HEK293 (cell line): ENCODE data around the gene RAB3B.
A peak's percentile ranks its signal among the peaks of the same experiment; 100 is the strongest.
"Not testable (repeated sequence)": the region's sequence is repeated elsewhere in the genome, so short reads cannot be mapped to it uniquely, and the experiment has no call there.

Experiments used
- CTCF ChIA-PET: fragments of 350-600 bp; formaldehyde crosslinking; extraction: SDS; loops from one replicate; lab custom pipeline; 2021; ENCODE audit warnings: antibody characterized with exemption; lab: Yijun Ruan, JAX
- POLR2A ChIA-PET: fragments of 300-600 bp; formaldehyde crosslinking; extraction: SDS; loops from one replicate; lab custom pipeline; 2020; ENCODE audit warnings: antibody characterized with exemption, inconsistent platforms; lab: Yijun Ruan, JAX
- H3K27ac ChIP-seq: fragments of 200-500 bp; sonication (Bioruptor generic); 2 replicates; pipeline ENCODE4 v1.5.1; 2014; ENCODE audit warnings: low read depth, low read length, control low read depth, inconsistent platforms; ENCODE audit errors: extremely low read depth
- H3K36me3 ChIP-seq, 2 experiments: fragments of 200-500 bp in 1 of 2; sonication (Bioruptor generic) in 1 of 2; 1 replicate in 1 of 2; 2 replicates in 1 of 2; pipeline ENCODE4 v1.5.1; 2014 to 2017; ENCODE audit warnings: inconsistent platforms in 2 of 2, low read length in 2 of 2; ENCODE audit not compliant: control insufficient read depth in 2 of 2, insufficient read depth in 1 of 2
- H3K4me1 ChIP-seq: fragments of 200-500 bp; sonication (Bioruptor generic); 2 replicates; pipeline ENCODE4 v1.5.1; 2014; ENCODE audit warnings: mild to moderate bottlenecking, low read length, inconsistent platforms; ENCODE audit not compliant: control insufficient read depth, insufficient read depth
- H3K4me3 ChIP-seq: 2 replicates; pipeline ENCODE4 v1.5.1; 2011; ENCODE audit warnings: low read depth, mild to moderate bottlenecking, control low read depth, low read length, moderate library complexity
- H3K9me3 ChIP-seq: fragments of 200-500 bp; sonication (Bioruptor generic); 2 replicates; pipeline ENCODE4 v1.5.1; 2014; ENCODE audit warnings: low read depth, low read length, inconsistent platforms; ENCODE audit not compliant: control insufficient read depth, insufficient read depth
- AEBP2 ChIP-seq: fragments of 450-650 bp; formaldehyde crosslinking; IDR thresholded peaks from 2 replicates; pipeline ENCODE4 v1.5.1; 2016; ENCODE audit warnings: missing biosample characterization, missing genetic modification characterization, borderline replicate concordance
- GLI2 ChIP-seq: fragments of 450-650 bp; formaldehyde crosslinking; IDR thresholded peaks from 2 replicates; pipeline ENCODE4; 2017; ENCODE audit warnings: missing biosample characterization, missing genetic modification characterization, low read depth, borderline replicate concordance
- PRDM6 ChIP-seq: fragments of 450-650 bp; formaldehyde crosslinking; IDR thresholded peaks from 2 replicates; pipeline ENCODE4 v1.5.1; 2017; ENCODE audit warnings: missing biosample characterization, missing genetic modification characterization
- ZBTB1 ChIP-seq: fragments of 450-650 bp; formaldehyde crosslinking; IDR thresholded peaks from 2 replicates; pipeline ENCODE4 v1.5.1; 2016; ENCODE audit warnings: missing biosample characterization, missing genetic modification characterization
- ZFP3 ChIP-seq: fragments of 450-650 bp; formaldehyde crosslinking; IDR thresholded peaks from 2 replicates; pipeline ENCODE4 v1.5.1; 2016; ENCODE audit warnings: low read depth, missing biosample characterization, missing genetic modification characterization
- ZNF121 ChIP-seq: fragments of 450-650 bp; formaldehyde crosslinking; IDR thresholded peaks from 2 replicates; pipeline ENCODE4 v1.5.1; 2016; ENCODE audit warnings: missing biosample characterization, missing genetic modification characterization
- ZNF280D ChIP-seq: fragments of 450-650 bp; formaldehyde crosslinking; IDR thresholded peaks from 2 replicates; pipeline ENCODE4 v1.5.1; 2016; ENCODE audit warnings: missing biosample characterization, missing genetic modification characterization
- ZNF341 ChIP-seq: fragments of 450-650 bp; formaldehyde crosslinking; IDR thresholded peaks from 2 replicates; pipeline ENCODE4; 2016; ENCODE audit warnings: low read depth, missing biosample characterization, missing genetic modification characterization
- ZNF394 ChIP-seq: fragments of 450-650 bp; formaldehyde crosslinking; IDR thresholded peaks from 2 replicates; pipeline ENCODE4 v1.5.1; 2016; ENCODE audit warnings: missing biosample characterization, missing genetic modification characterization, mild to moderate bottlenecking, moderate library complexity, borderline replicate concordance
- ZNF433 ChIP-seq: fragments of 450-650 bp; formaldehyde crosslinking; IDR thresholded peaks from 2 replicates; pipeline ENCODE4 v1.5.1; 2016; ENCODE audit warnings: missing biosample characterization, missing genetic modification characterization, low read depth
- ZNF510 ChIP-seq: fragments of 450-650 bp; formaldehyde crosslinking; IDR thresholded peaks from 2 replicates; pipeline ENCODE4 v1.5.1; 2018; ENCODE audit warnings: mild to moderate bottlenecking, missing genetic modification characterization, missing biosample characterization; ENCODE audit not compliant: insufficient replicate concordance
- ZNF518A ChIP-seq: fragments of 450-650 bp; formaldehyde crosslinking; conservative IDR thresholded peaks from 2 replicates; pipeline ENCODE4 v1.5.1; 2016; ENCODE audit warnings: low read depth, missing biosample characterization, missing genetic modification characterization
- ZNF530 ChIP-seq: fragments of 450-650 bp; formaldehyde crosslinking; IDR thresholded peaks from 2 replicates; pipeline ENCODE4 v1.5.1; 2016; ENCODE audit warnings: low read depth, missing biosample characterization, missing genetic modification characterization
- ZNF555 ChIP-seq: fragments of 450-650 bp; formaldehyde crosslinking; conservative IDR thresholded peaks from 2 replicates; pipeline ENCODE4 v1.5.1; 2017; ENCODE audit warnings: missing biosample characterization, mild to moderate bottlenecking, missing genetic modification characterization, inconsistent platforms
- ZNF561 ChIP-seq: fragments of 450-650 bp; IDR thresholded peaks from 2 replicates; pipeline ENCODE4 v1.5.1; 2018; ENCODE audit warnings: missing biosample characterization, missing genetic modification characterization, borderline replicate concordance
- ZNF600 ChIP-seq: fragments of 450-650 bp; formaldehyde crosslinking; IDR thresholded peaks from 2 replicates; pipeline ENCODE4 v1.5.1; 2016; ENCODE audit warnings: missing biosample characterization, missing genetic modification characterization
- ZNF610 ChIP-seq: fragments of 450-650 bp; formaldehyde crosslinking; IDR thresholded peaks from 2 replicates; pipeline ENCODE4 v1.5.1; 2016; ENCODE audit warnings: missing biosample characterization, missing genetic modification characterization, borderline replicate concordance
- ZNF623 ChIP-seq: fragments of 450-650 bp; formaldehyde crosslinking; IDR thresholded peaks from 2 replicates; pipeline ENCODE4 v1.5.1; 2016; ENCODE audit warnings: missing biosample characterization, missing genetic modification characterization
- ZNF629 ChIP-seq: fragments of 450-650 bp; formaldehyde crosslinking; IDR thresholded peaks from 2 replicates; pipeline ENCODE4 v1.5.1; 2017; ENCODE audit warnings: missing biosample characterization, missing genetic modification characterization
- ZNF639 ChIP-seq: fragments of 450-650 bp; formaldehyde crosslinking; IDR thresholded peaks from 2 replicates; pipeline ENCODE4 v1.5.1; 2016; ENCODE audit warnings: missing biosample characterization, missing genetic modification characterization

The RAB3B gene

GRCh38 chr1:51875836-51876235 is 114.7 kb downstream of the RAB3B start (continued):
- no peak for TF ChIP-seq ZNF280D
- no peak for TF ChIP-seq ZNF610 (tag by site-specific recombination)
- TF ChIP-seq ZFP3 (tag by site-specific recombination), result no peak
- TF ChIP-seq ZBTB1 (tag by site-specific recombination), result no peak
- TF ChIP-seq PRDM6 (tag by site-specific recombination), result no peak
- no peak for TF ChIP-seq ZNF561 (tag by site-specific recombination)

- no peak overlapping the region for H3K27ac ChIP-seq
- no peak overlapping the region for H3K4me3 ChIP-seq
- no peaks in the 10 kb centered on the region for H3K4me1 ChIP-seq
- TF ChIP-seq ZNF600 (tag by site-specific recombination) (peak; percentile 30; the same call in 1 of the 2 replicates), ZNF530 (tag by site-specific recombination) (no peak), ZNF341 (peak; percentile 95)
- TF ChIP-seq, all 188 proteins: peak for 2
- POLR2A ChIA-PET, result interaction anchor here (0.6 kb wide), 1 partner anchor 32 kb away, joined by 3 read pairs; no protein-coding TSS in a partner anchor
- Histone ChIP-seq H3K36me3 (peaks cover 0 to 9% of the 10 kb centered on the region in 2 experiments; a peak in 1 of 3 replicates), H3K9me3 (no peaks in the 10 kb centered on the region)
- CTCF ChIA-PET, result no interaction called here
These were observed 115.2 kb downstream of the RAB3B start for GRCh38 chr1:51875291-51875772.

GRCh38 chr1:51873270-51873669 is 117.2 kb downstream of the RAB3B start:
- POLR2A ChIA-PET, H3K36me3 ChIP-seq, H3K9me3 ChIP-seq, H3K4me3 ChIP-seq, H3K4me1 ChIP-seq, CTCF ChIA-PET, H3K27ac ChIP-seq: not testable (repeated sequence)
- peak; percentile 88 for TF ChIP-seq ZNF433 (tag by site-specific recombination)
- peak; percentile 71 for TF ChIP-seq ZNF510 (tag by site-specific recombination)
- peak; percentile 96 for TF ChIP-seq ZNF518A
- TF ChIP-seq ZNF623, result peak; percentile 86
- peak; percentile 49; the same call in 1 of the 2 replicates for TF ChIP-seq ZNF121 (tag by site-specific recombination)
- TF ChIP-seq AEBP2 (tag by site-specific recombination), result peak; percentile 91; the same call in 1 of the 2 replicates
- TF ChIP-seq ZNF555 (tag by site-specific recombination), result peak; percentile 96
- TF ChIP-seq ZNF639 (tag by site-specific recombination), result peak; percentile 68; the same call in 1 of the 2 replicates
- TF ChIP-seq ZNF629 (tag by site-specific recombination), result peak; percentile 75
- peak; percentile 64; the same call in 1 of the 2 replicates for TF ChIP-seq GLI2 (tag by site-specific recombination)
- TF ChIP-seq ZNF394 (tag by site-specific recombination), result peak; percentile 99
